D721Med (cell line): Measurements from ENCODE around the gene ICA1.
A peak's percentile ranks its signal among the peaks of the same experiment; 100 is the strongest.

Experiments used
- DNase-seq: peaks from one replicate; pipeline ENCODE4 v3.0.0; 2011; ENCODE audit warnings: low spot score; ENCODE audit not compliant: insufficient read length
- FAIRE-seq: peaks from 2 replicates; lab custom pipeline; 2011; peaks lifted over from hg19 to GRCh38; lab: Jason Lieb, UNC
- TF ChIP-seq, protein P1 (sequence below): IDR thresholded peaks from 2 replicates; pipeline ENCODE4 v1.5.1; 2012; ENCODE audit warnings: mild to moderate bottlenecking, control low read depth; ENCODE audit not compliant: insufficient read depth; ENCODE audit errors: missing control alignments

The ICA1 gene

DNA sequence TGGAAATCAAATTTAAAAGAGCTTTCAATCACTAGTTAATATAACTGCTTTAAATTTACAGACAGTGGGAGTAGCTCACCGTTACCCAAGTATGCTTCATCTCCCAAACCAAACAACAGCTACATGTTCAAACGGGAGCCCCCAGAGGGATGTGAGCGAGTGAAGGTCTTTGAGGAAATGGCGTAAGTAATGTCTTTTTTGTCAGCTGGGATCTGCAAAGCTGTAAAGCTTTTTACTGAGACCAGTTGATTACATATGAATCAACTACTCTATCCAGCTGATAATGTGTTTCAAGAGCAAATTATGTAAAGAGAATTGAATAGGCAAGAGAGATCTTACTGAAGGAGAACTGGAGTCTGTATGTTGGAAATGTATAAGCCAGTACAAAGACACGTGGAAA lies 177.1 kb downstream of the ICA1 start:
- TF ChIP-seq, protein P1, sequence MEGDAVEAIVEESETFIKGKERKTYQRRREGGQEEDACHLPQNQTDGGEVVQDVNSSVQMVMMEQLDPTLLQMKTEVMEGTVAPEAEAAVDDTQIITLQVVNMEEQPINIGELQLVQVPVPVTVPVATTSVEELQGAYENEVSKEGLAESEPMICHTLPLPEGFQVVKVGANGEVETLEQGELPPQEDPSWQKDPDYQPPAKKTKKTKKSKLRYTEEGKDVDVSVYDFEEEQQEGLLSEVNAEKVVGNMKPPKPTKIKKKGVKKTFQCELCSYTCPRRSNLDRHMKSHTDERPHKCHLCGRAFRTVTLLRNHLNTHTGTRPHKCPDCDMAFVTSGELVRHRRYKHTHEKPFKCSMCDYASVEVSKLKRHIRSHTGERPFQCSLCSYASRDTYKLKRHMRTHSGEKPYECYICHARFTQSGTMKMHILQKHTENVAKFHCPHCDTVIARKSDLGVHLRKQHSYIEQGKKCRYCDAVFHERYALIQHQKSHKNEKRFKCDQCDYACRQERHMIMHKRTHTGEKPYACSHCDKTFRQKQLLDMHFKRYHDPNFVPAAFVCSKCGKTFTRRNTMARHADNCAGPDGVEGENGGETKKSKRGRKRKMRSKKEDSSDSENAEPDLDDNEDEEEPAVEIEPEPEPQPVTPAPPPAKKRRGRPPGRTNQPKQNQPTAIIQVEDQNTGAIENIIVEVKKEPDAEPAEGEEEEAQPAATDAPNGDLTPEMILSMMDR: no peak
- FAIRE-seq (no peak), DNase-seq (no peak)

DNA sequence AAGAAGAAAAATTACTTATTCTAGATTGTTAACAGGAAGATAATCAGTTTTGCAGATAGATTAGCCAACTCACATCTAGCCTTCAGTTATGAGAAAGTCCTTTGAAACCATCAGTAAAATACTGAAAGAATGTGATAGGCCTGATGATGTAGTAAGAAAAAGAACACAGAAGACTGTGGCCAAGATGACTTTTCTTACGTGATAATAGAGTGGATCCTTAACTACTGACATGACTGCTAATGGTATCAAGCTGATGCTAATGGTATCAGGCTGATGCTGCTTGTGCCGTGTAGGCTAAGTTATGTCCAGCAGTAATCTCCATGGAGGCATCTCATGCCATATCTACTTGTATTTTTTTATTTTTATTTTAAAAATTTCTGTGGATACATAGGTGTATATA lies 179.2 kb downstream of the ICA1 start:
- FAIRE-seq: peak; percentile 6
- TF ChIP-seq, protein P1: no peak
- DNase-seq: no peak

DNA sequence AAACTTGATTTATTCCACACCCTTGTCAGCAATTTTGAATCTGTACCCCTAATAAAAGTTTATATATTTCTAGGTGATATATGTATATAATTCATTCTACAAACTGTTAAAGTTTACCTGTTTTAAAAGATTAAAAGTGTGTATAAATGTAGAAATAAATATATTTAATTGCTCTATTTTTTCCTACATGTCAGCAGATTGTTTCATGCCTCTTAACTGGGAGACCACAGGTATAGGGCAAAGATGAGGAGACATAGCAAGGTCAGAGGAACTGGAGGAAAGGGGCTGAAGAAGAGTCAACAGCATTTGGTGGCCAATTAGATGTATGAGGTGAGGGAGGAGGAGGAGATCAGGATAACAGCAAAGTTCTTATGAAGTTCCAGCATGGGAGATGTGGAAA lies 183.5 kb downstream of the ICA1 start:
- no peak for DNase-seq
- TF ChIP-seq, protein P1: no peak
- FAIRE-seq: no peak

DNA sequence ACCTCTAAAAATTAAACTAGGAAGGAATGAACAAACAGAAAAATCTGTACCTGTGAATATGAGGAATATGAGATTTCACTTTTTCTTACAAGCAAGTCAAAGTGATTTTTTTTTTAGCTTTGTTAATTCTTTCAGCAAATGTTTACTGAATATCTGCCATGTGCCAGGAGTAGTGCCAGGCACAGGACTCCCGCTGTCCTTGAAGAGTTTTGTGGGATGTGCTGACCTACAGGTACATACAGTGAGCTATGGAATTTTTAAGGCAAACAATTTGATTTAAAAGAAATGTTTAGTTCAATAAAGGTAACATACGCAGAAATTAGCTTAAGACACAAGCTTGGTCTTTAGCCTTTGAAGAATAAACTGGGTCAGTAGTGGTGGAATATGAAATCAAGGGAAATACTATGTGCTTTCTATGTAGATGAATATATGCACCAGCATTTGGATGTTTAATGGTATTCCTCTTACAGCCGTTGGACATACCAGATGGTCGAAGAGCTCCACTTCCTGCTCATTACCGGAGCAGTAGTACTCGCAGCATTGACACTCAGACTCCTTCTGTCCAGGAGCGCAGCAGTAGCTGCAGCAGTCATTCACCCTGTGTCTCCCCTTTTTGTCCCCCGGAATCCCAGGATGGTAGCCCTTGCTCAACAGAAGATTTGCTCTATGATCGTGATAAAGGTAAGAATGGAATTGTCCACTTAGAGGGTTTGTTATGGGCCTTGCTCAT lies 191.4 kb downstream of the ICA1 start:
- DNase-seq: no peak
- TF ChIP-seq, protein P1: no peak
- no peak for FAIRE-seq

DNA sequence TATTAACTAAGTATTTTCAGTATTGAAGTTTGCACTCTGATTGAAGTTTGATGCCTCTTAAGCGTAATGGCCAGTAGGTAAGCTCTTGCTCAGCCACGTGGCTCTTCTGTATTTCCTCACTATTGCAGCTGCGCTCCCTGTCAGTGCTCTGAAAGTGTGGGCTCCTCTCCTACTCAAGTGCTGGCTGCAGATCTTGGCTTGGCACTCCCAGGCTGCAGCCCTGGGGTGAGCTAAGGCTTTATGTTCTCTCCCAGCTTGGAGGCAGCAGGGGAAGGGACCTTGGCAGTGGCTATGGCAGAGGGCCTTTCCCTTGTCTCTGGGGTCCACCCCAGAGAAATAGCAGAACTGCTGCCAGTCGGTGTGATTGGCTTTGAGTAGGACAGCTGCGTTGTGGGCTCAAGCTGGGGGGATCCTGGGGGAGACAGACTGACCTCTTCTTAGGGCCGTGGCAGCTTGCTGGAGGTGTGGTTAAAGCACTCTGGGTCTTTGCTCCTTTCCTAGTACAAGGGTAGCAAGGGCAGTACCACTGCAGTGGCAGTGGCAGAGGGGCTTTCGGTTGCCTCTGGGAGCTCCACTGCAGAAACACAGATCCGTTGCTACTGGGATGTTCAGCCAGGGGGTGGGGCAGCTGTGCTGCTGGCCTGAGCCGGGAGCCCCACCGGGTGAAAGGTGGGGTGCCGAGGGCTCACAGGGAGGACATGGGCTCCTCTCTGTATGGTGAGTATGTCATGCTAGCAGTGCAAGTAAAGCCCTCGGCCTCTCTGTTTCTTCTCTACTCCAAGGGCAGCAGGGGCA lies 192.9 kb downstream of the ICA1 start:
- FAIRE-seq (no peak), DNase-seq (no peak)
- TF ChIP-seq, protein P1: no peak

DNA sequence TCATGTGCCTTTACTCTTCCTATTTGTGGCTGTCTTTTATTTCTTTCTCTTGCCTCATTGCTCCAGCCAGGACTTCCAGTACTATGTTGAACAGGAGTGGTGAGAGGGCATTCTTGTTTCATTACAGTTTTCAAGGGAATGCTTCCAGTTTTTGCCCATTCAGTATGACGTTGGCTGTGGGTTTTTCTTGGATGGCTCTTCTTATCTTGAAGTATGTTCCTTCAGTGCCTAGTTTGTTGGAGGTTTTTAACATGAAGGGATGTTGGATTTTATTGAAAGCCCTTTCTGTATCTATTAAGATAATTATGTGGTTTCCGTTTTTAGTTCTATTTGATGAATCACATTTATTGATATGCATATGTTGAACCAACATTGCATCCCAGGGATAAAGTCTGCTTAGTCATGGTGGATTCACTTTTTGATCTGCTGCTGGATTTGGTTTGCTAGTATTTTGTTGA lies 196.6 kb downstream of the ICA1 start:
- DNase-seq (no peak), FAIRE-seq (no peak)
- TF ChIP-seq, protein P1: no peak
